Astrocyte of the cerebellum (primary cell): ENCODE measurements around the gene MED16.

ENCODE experiments used
- DNase-seq: peaks from one replicate; pipeline ENCODE4 v3.0.0-alpha.2; 2011; ENCODE audit warnings: low read depth
- H3K4me3 ChIP-seq: 2 replicates; pipeline ENCODE4 v1.5.1; 2011; ENCODE audit warnings: mild to moderate bottlenecking, low read depth, low read length, moderate library complexity
- in situ Hi-C: cut with HindIII; loops from 2 replicates; pipeline ENCODE4 v1.10.0; 2017; ENCODE audit warnings: low sequenced_read_pairs
- TF ChIP-seq, protein P1 (sequence below): IDR thresholded peaks from 2 replicates; pipeline ENCODE4 v1.5.1; 2012; ENCODE audit warnings: low read length, low read depth, moderate library complexity, mild to moderate bottlenecking; ENCODE audit errors: missing control alignments

Gene MED16

DNA sequence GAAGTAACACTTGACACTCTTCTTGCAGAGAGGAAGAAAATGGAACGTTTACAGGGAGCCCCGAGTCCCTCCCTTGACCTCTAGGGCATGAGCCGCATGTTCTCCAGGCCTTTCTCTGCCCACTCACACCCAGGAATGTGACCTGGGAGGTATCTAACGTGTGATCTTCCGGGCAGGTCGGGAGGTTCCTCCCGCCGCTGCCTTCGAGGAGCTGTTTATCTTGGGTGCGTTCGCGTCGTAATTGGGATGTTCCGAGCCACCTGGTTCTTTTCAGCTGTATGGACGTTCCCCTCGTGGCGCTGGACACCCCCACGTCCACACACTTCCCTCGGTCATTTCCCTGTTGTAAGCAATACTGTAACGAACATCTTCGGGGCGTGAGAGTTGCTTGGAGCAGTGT is 46.5 kb upstream of the MED16 start:
- in situ Hi-C loops: no loop called here
- TF ChIP-seq, protein P1, sequence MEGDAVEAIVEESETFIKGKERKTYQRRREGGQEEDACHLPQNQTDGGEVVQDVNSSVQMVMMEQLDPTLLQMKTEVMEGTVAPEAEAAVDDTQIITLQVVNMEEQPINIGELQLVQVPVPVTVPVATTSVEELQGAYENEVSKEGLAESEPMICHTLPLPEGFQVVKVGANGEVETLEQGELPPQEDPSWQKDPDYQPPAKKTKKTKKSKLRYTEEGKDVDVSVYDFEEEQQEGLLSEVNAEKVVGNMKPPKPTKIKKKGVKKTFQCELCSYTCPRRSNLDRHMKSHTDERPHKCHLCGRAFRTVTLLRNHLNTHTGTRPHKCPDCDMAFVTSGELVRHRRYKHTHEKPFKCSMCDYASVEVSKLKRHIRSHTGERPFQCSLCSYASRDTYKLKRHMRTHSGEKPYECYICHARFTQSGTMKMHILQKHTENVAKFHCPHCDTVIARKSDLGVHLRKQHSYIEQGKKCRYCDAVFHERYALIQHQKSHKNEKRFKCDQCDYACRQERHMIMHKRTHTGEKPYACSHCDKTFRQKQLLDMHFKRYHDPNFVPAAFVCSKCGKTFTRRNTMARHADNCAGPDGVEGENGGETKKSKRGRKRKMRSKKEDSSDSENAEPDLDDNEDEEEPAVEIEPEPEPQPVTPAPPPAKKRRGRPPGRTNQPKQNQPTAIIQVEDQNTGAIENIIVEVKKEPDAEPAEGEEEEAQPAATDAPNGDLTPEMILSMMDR: no peak
- DNase-seq: no peak
- H3K4me3 ChIP-seq: no peak overlapping the region

DNA sequence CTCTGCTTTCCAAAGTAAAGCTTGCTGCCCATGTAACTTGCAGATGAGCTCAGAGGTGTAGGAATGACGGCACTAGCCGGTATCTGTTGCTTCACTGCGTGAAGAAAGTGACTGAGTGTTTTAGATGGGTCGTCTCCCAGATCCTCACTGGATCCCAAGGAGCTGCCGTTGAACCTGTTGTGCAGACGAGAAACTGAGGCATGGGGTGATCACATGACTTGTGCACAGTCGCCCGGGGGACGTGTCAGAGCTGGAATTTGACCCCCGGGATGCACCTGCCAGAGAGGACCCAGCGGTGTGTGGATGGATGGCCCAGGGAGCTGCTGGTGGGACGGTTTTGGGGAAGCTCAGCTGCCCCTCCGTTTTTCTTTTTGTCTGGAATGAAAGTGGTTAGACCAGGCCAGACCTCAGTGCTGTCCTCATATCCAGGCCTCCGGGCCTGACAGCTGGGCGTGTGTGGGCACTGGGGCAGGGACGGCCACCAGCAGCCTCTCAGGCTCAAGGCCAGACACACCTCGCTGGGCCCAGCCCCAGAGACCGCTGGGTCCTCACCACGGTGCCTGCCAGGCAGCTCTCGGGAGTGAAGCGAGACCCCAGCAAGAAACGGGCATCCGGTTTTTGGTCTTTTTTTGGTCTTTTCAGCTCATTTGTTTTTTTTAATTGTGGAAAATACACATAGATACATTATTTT is 45.4 kb upstream of the MED16 start:
- no peak overlapping the region for H3K4me3 ChIP-seq
- in situ Hi-C loops: no loop called here
- DNase-seq: no peak
- TF ChIP-seq, protein P1: no peak

- no peak overlapping the region for H3K4me3 ChIP-seq
These were observed 44.3 kb upstream of the MED16 start for GRCh38 chr19:937259-937694.

DNA sequence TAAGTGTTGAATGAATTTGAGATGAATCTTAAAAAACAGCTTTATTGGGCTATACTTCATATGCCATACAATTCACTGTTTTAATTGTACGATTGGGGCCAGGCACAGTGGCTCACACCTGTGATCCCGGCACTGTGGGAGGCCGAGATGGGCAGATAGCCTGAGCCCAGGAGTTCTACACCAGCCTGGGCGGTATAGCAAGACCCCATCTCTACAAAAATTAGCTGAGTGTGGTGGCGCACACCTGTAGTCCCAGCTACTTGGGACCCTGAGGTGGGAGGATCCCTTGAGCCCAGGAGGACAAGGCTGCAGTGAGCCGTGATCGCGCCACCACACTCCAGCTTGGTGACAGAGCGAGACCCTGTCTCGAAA is 43.2 kb upstream of the MED16 start:
- TF ChIP-seq, protein P1: no peak
- H3K4me3 ChIP-seq: no peak overlapping the region
- no peak for DNase-seq
- in situ Hi-C loops: no loop called here

More at GRCh38 chr19:937259-937694, 44.3 kb upstream of the MED16 start:
- TF ChIP-seq, protein P1: no peak
- in situ Hi-C loops: no loop called here
- no peak for DNase-seq

DNA sequence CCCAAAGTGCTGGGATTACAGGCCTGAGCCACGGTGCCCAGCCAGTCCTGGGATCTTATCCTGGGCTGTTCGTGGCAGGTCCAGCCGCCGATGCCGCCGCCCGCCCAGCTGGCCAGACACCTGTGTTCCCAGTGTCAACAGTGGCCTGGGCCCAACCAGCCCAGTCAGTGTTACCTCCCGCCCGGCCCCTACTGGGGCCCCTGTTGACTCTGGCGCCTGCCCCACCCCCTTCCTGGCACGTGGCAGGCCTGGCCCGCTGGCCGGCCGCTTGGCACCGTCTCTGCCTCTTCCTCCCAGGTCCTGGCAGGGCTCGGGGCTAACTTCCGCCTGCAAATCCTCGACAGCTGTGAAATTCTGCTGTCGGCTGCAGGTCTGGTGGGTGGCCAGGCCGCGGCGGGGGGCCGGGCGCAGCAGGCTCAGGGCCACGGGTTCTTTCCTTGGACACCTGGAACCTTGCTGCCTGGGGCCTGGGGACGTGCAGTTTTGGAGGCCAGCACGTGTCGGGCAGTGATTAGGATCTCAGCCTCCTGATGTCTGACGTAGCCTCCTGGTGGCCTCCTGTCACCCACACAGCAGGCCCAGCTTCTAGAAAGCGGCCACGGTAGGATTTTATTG is 42.0 kb upstream of the MED16 start:
- in situ Hi-C loops: no loop called here
- H3K4me3 ChIP-seq: no peak overlapping the region
- DNase-seq: no peak
- TF ChIP-seq, protein P1: peak; percentile 6

- no peak overlapping the region for H3K4me3 ChIP-seq
- TF ChIP-seq, protein P1: no peak
- DNase-seq: no peak
- in situ Hi-C loops: no loop called here
These were observed 41.3 kb upstream of the MED16 start for GRCh38 chr19:934197-934840.
